SK-N-SH (cell line): ENCODE data around the gene PIP4K2A. TPM values are rescaled to one million over a fixed set of nuclear protein-coding genes. Genes with fewer than 3 reads are reported as not detected.

Experiments used
- CTCF ChIA-PET: fragments of 300-600, 350-600 bp; formaldehyde crosslinking; extraction: SDS; loops from one replicate; lab custom pipeline; 2021; lab: Yijun Ruan, JAX
- POLR2A ChIA-PET: fragments of 350-600 bp; sonication (Branson Sonifier 250); formaldehyde crosslinking; extraction: SDS; loops from one replicate; lab custom pipeline; 2020; ENCODE audit warnings: antibody characterized with exemption, inconsistent platforms; lab: Yijun Ruan, JAX
- DNase-seq: peaks from one replicate; pipeline ENCODE4 v3.0.0; 2012
- H2AFZ ChIP-seq: fragments of 200-600 bp; sonication (generic); 2 replicates; pipeline ENCODE4 v1.8.1; 2016; ENCODE audit warnings: antibody characterized with exemption, mild to moderate bottlenecking, low read depth
- H3F3A ChIP-seq: fragments of 200-600 bp; sonication (generic); replicated peaks from 2 replicates; pipeline ENCODE3; 2016; ENCODE audit warnings: antibody characterized with exemption, mild to moderate bottlenecking; ENCODE audit not compliant: insufficient read depth
- H3K27ac ChIP-seq, 2 experiments: fragments of 200-500 bp in 1 of 2; fragments of 200-600 bp in 1 of 2; sonication (Bioruptor generic) in 1 of 2; sonication (generic), shearing (Covaris generic) in 1 of 2; 2 replicates each; pipeline versions ENCODE4 v1.5.1 to v1.6.1; 2014 to 2016; ENCODE audit warnings: low read depth in 2 of 2, inconsistent platforms in 1 of 2, low read length in 1 of 2, mild to moderate bottlenecking in 1 of 2, mixed read lengths in 1 of 2
- H3K27me3 ChIP-seq: fragments of 200-600 bp; sonication (generic), shearing (Covaris generic); 2 replicates; pipeline ENCODE4 v1.6.1; 2016; ENCODE audit warnings: mixed run types; ENCODE audit not compliant: insufficient read depth
- H3K36me3 ChIP-seq, 2 experiments: fragments of 200-500 bp in 1 of 2; fragments of 200-600 bp in 1 of 2; sonication (Bioruptor generic) in 1 of 2; sonication (generic) in 1 of 2; replicated peaks in 1 of 2; 2 replicates each; pipeline versions ENCODE3 to v1.5.1; 2014 to 2016; ENCODE audit warnings: low read length in 1 of 2, mild to moderate bottlenecking in 1 of 2; ENCODE audit not compliant: insufficient read depth in 2 of 2, control insufficient read depth in 1 of 2
- H3K4me1 ChIP-seq, 2 experiments: fragments of 200-500 bp in 1 of 2; fragments of 200-600 bp in 1 of 2; sonication (Bioruptor generic) in 1 of 2; sonication (generic), shearing (Covaris generic) in 1 of 2; 2 replicates each; pipeline versions ENCODE4 v1.5.1 to v1.6.1; 2014 to 2016; ENCODE audit warnings: low read depth in 1 of 2, low read length in 1 of 2, mixed run types in 1 of 2; ENCODE audit not compliant: insufficient read depth in 2 of 2, control insufficient read depth in 1 of 2
- H3K4me2 ChIP-seq: fragments of 200-600 bp; sonication (generic), shearing (Covaris generic); 2 replicates; pipeline ENCODE4 v1.6.1; 2017; ENCODE audit warnings: mixed run types
- H3K4me3 ChIP-seq, 2 experiments: fragments of 200-500 bp in 1 of 2; fragments of 200-600 bp in 1 of 2; sonication (Bioruptor generic) in 1 of 2; sonication (generic), shearing (Covaris generic) in 1 of 2; 2 replicates each; pipeline versions ENCODE4 v1.5.1 to v1.8.1; 2014 to 2016; ENCODE audit warnings: low read depth in 2 of 2, inconsistent platforms in 1 of 2, low read length in 1 of 2, mild to moderate bottlenecking in 1 of 2, mixed read lengths in 1 of 2, moderate library complexity in 1 of 2
- H3K79me2 ChIP-seq: fragments of 200-600 bp; sonication (generic); 2 replicates; pipeline ENCODE4 v1.8.1; 2017; ENCODE audit warnings: mild to moderate bottlenecking; ENCODE audit not compliant: insufficient read depth
- H3K9ac ChIP-seq: fragments of 200-600 bp; sonication (generic); 2 replicates; pipeline ENCODE4 v1.6.1; 2017; ENCODE audit warnings: mixed run types
- H3K9me2 ChIP-seq: fragments of 200-600 bp; sonication (generic); 2 replicates; pipeline ENCODE4 v1.6.1; 2017; ENCODE audit warnings: mixed run types
- H3K9me3 ChIP-seq: fragments of 200-600 bp; sonication (generic); 2 replicates; pipeline ENCODE4 v1.6.1; 2017; ENCODE audit warnings: mixed run types, mild to moderate bottlenecking, moderate library complexity
- H4K20me1 ChIP-seq: fragments of 200-600 bp; sonication (generic); 2 replicates; pipeline ENCODE4 v1.6.1; 2017; ENCODE audit warnings: mild to moderate bottlenecking, mixed run types; ENCODE audit not compliant: insufficient read depth
- CHD2 ChIP-seq: fragments of 150-350 bp; IDR thresholded peaks from 2 replicates; pipeline ENCODE4 v1.6.1; 2018; ENCODE audit warnings: low read length; ENCODE audit not compliant: partially characterized antibody
- EZH2phosphoT487 ChIP-seq: fragments of 200-600 bp; sonication (generic); IDR thresholded peaks from 2 replicates; pipeline ENCODE4 v1.6.1; 2017; ENCODE audit warnings: low read depth, mixed run types, mild to moderate bottlenecking, antibody characterized with exemption, moderate library complexity, borderline replicate concordance
- POLR2AphosphoS5 ChIP-seq: IDR thresholded peaks from 2 replicates; pipeline ENCODE4 v1.6.1; 2012; ENCODE audit warnings: low read depth, low read length
- REST ChIP-seq: IDR thresholded peaks from 2 replicates; pipeline ENCODE4 v1.6.1; 2012; ENCODE audit warnings: mild to moderate bottlenecking, low read depth, low read length, moderate library complexity
- RXRA ChIP-seq: IDR thresholded peaks from 2 replicates; pipeline ENCODE4 v1.4.0; 2012; ENCODE audit warnings: low read depth, mild to moderate bottlenecking, borderline replicate concordance
- TEAD4 ChIP-seq: IDR thresholded peaks from 2 replicates; pipeline ENCODE4 v1.4.0; 2012; ENCODE audit warnings: mild to moderate bottlenecking, borderline replicate concordance; ENCODE audit not compliant: insufficient read depth
- USF2 ChIP-seq: fragments of 150-350 bp; IDR thresholded peaks from 2 replicates; pipeline ENCODE4 v1.6.1; 2017; ENCODE audit warnings: antibody characterized with exemption, low read length, low read depth, borderline replicate concordance
- WGBS: methylation state at CpG from one replicate; pipeline ENCODE4 v1.1.6; 2017; ENCODE audit warnings: low lambda C conversion rate; 5-methylcytosine and 5-hydroxymethylcytosine counted together
- polyA plus RNA-seq, 3 experiments: library from polyadenylated mRNA; depleted of rRNA; stranded (reverse); fragments of >200 nt; gene quantifications; 2 replicates each; pipeline ENCODE4 v1.2.3, GENCODE V29; 2012
- TF ChIP-seq, protein P1 (sequence below): IDR thresholded peaks from 2 replicates; pipeline ENCODE4 v1.4.0; 2012; ENCODE audit warnings: low read depth
- TF ChIP-seq, protein P2 (sequence below): fragments of 200-600 bp; sonication (generic); IDR thresholded peaks from 2 replicates; pipeline ENCODE4 v1.6.1; 2017; ENCODE audit warnings: antibody characterized with exemption, mild to moderate bottlenecking, moderate library complexity

PIP4K2A gene
- polyA plus RNA-seq, 1 of the 3 experiments (the other 2 are of a cell fraction): 10.8 TPM

DNA sequence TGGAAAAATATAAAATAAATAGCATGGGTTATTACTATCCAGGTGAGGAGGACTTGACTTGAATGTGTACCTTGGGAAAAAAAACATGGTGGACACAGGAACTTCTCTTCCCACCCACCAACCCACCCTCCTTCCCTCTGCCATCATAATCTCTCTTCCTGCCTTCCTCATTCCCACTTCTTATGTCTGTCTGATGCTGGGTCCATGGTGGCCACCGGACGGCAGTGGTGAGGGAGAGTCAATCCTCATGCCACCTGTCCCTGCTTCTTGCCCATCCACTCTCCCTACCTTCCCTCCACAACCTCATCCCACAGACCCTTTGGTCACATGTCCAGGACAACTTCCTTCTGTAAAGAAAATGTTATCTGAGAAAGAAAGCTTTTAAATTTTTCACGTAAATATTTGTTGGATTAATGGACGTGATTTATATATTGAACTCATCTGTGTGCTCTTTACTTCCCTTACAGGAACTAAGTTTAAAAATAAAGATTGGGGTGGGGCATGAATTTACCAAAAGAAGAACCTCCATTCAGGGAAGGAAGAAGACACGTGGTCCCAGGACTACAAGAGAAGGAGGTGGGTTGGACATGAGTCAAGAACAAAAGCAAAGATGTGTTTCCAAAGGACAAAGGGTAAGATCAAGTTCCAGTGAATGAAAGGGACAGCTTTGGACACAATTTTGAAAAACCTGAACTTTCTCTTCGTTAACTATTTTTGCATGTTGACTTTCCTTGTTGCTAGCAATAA lies 104.5 kb downstream of the PIP4K2A start (continued):
- TF ChIP-seq, protein P1, sequence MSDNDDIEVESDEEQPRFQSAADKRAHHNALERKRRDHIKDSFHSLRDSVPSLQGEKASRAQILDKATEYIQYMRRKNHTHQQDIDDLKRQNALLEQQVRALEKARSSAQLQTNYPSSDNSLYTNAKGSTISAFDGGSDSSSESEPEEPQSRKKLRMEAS: no peak
- TF ChIP-seq POLR2AphosphoS5: no peak
- no peak for TF ChIP-seq CHD2
- no peak for TF ChIP-seq TEAD4
- TF ChIP-seq RXRA: no peak

- no peak overlapping the region for H3K27ac ChIP-seq
- H3K9me2 ChIP-seq: no peaks in the 10 kb centered on the region
- no peaks in the 10 kb centered on the region for H3K9me3 ChIP-seq
- TF ChIP-seq EZH2phosphoT487 (no peak), USF2 (no peak), REST (no peak)
- TF ChIP-seq, protein P2, sequence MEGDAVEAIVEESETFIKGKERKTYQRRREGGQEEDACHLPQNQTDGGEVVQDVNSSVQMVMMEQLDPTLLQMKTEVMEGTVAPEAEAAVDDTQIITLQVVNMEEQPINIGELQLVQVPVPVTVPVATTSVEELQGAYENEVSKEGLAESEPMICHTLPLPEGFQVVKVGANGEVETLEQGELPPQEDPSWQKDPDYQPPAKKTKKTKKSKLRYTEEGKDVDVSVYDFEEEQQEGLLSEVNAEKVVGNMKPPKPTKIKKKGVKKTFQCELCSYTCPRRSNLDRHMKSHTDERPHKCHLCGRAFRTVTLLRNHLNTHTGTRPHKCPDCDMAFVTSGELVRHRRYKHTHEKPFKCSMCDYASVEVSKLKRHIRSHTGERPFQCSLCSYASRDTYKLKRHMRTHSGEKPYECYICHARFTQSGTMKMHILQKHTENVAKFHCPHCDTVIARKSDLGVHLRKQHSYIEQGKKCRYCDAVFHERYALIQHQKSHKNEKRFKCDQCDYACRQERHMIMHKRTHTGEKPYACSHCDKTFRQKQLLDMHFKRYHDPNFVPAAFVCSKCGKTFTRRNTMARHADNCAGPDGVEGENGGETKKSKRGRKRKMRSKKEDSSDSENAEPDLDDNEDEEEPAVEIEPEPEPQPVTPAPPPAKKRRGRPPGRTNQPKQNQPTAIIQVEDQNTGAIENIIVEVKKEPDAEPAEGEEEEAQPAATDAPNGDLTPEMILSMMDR: no peak
- no peak overlapping the region for H3K4me2 ChIP-seq
- H2AFZ ChIP-seq: no peak overlapping the region
- H3F3A ChIP-seq: no peaks in the 10 kb centered on the region
- no peak for DNase-seq
- H3K9ac ChIP-seq: no peak overlapping the region
- H3K36me3 ChIP-seq: peaks cover 2 to 8% of the 10 kb centered on the region in 2 experiments
- ChIA-PET POLR2A (no interaction called here), CTCF (no interaction called here)
- H3K4me3 ChIP-seq: no peak overlapping the region
- H3K79me2 ChIP-seq: peaks cover 8% of the 10 kb centered on the region
- WGBS: 99% methylated on average over 2 of the region's 2 CpGs
- H3K27me3 ChIP-seq: no peaks in the 10 kb centered on the region
- no peaks in the 10 kb centered on the region for H4K20me1 ChIP-seq
- peaks cover 0 to 11% of the 10 kb centered on the region in 2 experiments; a peak in 1 of 4 replicates for H3K4me1 ChIP-seq
Measured at GRCh38 chr10:22609251-22609650, 105.1 kb downstream of the PIP4K2A start.
